ENCODE results near the gene MED13L.

MED13L gene

GRCh38 chr12:116213885-116214527 is 63.5 kb downstream of the MED13L start:
- DNase-seq, result no peak

- no peak for DNase-seq
These were observed 64.5 kb downstream of the MED13L start for GRCh38 chr12:116213014-116213413.

- DNase-seq, result no peak
These were observed 66.7 kb downstream of the MED13L start for GRCh38 chr12:116210762-116211161.

- DNase-seq, result no peak
These were observed 67.4 kb downstream of the MED13L start for GRCh38 chr12:116210131-116210530.

- no peak for DNase-seq
These were observed 68.0 kb downstream of the MED13L start for GRCh38 chr12:116209503-116209902.

- DNase-seq, result no peak
These were observed 70.2 kb downstream of the MED13L start for GRCh38 chr12:116207274-116207673.

- DNase-seq, result no peak
These were observed 70.7 kb downstream of the MED13L start for GRCh38 chr12:116206828-116207227.

- no peak for DNase-seq
These were observed 72.7 kb downstream of the MED13L start for GRCh38 chr12:116204785-116205184.

GRCh38 chr12:116204169-116204568 is 73.3 kb downstream of the MED13L start:
- no peak for DNase-seq

- DNase-seq, result no peak
These were observed 74.6 kb downstream of the MED13L start for GRCh38 chr12:116202940-116203339.

- no peak for DNase-seq
These were observed 75.1 kb downstream of the MED13L start for GRCh38 chr12:116202433-116202832.

GRCh38 chr12:116201908-116202307 is 75.6 kb downstream of the MED13L start:
- DNase-seq, result no peak

GRCh38 chr12:116201359-116201758 is 76.1 kb downstream of the MED13L start:
- DNase-seq, result no peak

GRCh38 chr12:116200812-116201211 is 76.7 kb downstream of the MED13L start:
- DNase-seq, result no peak

- no peak for DNase-seq
These were observed 78.3 kb downstream of the MED13L start for GRCh38 chr12:116199160-116199706.

- DNase-seq, result no peak
These were observed 80.5 kb downstream of the MED13L start for GRCh38 chr12:116196752-116197718.

- DNase-seq, result no peak
These were observed 81.3 kb downstream of the MED13L start for GRCh38 chr12:116196226-116196625.

- DNase-seq, result no peak
These were observed 82.5 kb downstream of the MED13L start for GRCh38 chr12:116194935-116195431.

GRCh38 chr12:116189692-116190091 is 87.8 kb downstream of the MED13L start:
- no peak for DNase-seq

- no peak for DNase-seq
These were observed 88.9 kb downstream of the MED13L start for GRCh38 chr12:116188581-116188980.

GRCh38 chr12:116187151-116187511 is 90.4 kb downstream of the MED13L start:
- no peak for DNase-seq

- no peak for DNase-seq
These were observed 90.9 kb downstream of the MED13L start for GRCh38 chr12:116186482-116187150.

GRCh38 chr12:116184763-116185162 is 92.7 kb downstream of the MED13L start:
- DNase-seq, result no peak

Measured in right kidney (tissue), 1 donor.